ENCODE data around the gene ABCC3.
"Not testable (repeated sequence)": the region's sequence is repeated elsewhere in the genome, so short reads cannot be mapped to it uniquely, and the experiment has no call there.

Gene ABCC3

DNA sequence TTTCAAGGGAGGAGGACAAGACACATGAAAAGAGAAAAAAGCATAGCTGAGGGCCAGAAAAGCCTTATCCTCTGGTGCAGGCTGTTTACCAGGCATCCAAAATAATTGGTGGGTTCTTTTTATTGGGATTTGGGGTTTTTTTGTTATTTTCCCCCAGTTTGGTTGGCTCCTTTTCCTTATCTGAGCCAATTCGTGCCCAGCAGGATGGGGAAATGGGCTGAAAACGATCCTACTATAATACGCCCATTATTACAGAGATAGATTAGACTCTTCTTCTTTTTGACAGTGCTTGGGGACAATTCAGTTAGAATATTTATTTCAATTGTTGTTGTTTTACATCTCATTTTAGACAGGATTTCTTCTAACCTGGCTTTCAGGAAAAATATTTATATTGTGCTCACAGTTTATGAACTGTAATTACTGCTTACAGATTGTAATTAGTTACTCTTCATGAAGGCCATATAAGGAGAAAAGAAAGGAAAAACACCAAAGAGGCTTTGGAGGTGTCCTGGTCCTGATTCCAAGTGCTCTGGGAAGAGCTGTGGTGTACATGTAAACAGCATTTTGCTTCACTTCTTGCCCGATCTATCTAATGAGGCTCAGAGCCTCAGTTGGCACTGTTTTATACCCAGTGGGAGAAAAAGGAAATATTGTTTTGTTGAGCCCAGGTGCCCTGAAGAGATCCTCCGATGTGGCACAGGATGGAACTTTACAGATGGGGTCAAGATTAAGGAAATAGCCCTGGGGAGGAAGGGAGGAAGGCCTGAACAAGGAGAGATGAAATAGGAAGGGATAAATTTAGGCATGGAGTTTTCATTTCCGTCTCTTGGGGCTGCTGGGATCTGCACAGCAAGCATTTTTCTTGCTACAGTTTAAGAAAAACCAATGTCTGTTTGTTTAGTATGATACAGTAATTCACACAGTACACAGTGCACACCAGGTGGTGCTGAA is 73.6 kb downstream of the ABCC3 start:
- peak; percentile 36 for DNase-seq (ENCODE audit: low spot score)

DNA sequence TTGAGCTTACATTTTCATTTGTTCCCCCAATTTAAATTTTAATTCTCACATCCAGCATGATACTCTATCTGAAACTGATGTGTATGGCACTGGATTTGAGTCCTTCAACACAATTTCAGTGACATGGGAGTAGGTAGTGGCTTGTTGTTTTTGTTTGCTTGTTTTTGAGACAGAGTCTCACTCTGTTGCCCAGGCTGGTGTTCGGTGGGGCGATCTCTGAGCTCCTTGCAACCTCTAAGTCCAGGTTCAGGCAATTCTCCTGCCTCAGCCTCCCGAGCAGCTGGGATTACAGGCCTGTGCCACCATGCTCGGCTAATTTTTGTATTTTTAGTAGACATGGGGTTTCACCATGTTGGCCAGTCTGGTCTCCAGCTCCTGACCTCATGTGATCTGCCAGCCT is 74.4 kb downstream of the ABCC3 start:
- DNase-seq (ENCODE audit: low spot score) = not testable (repeated sequence)

DNA sequence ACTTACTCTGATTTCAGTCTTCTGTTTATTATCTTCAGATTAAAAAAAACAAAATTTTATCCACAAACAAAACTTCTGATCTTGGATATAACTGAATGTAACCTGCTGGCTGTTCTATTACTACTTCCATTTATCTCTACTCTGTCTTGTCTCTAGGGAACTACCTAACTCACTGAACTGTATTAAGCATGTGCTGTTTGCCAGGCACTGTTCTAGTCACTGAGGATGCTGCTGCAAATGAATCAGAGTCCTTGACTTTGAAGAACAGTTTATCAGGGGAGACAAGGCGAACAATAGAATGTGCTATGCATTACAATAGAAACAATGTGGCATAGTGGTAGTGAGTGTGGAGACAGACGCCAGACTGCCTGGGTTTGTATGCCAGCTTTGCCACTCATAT is 75.3 kb downstream of the ABCC3 start:
- DNase-seq (ENCODE audit: low spot score) = no peak

DNA sequence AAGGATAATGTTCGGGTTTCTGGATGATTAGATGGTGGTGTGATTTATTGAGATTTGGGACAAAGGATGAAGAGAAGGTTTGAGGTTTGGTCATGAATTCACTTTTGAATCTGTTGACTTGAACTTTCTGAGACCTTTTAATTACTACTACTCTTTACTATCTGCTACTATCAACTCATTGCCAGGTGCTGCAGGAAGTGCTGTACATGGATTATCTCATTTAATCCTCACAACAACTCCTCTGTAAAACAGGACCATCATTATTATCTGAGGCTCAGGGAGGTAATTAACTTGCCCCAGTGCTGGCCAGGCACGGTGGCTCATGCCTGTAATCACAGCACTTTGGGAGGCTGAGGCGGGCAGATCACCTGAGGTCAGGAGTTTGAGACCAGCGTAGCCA is 76.0 kb downstream of the ABCC3 start:
- DNase-seq (ENCODE audit: low spot score) = no peak

GRCh38 chr17:50712641-50713040 is 78.0 kb downstream of the ABCC3 start:
- DNase-seq (ENCODE audit: low spot score) = no peak

- no peak for DNase-seq (ENCODE audit: low spot score)
Measured at GRCh38 chr17:50715471-50715870, 80.8 kb downstream of the ABCC3 start.

GRCh38 chr17:50719144-50719923 is 84.7 kb downstream of the ABCC3 start, which contains the start of gene LUC7L3:
Gene LUC7L3, plus strand, starts transcription at chr17:50719603. Its CDS starts 130 bp downstream, at chr17:50719733.
- DNase-seq (ENCODE audit: low spot score) = peak; percentile 99

DNA sequence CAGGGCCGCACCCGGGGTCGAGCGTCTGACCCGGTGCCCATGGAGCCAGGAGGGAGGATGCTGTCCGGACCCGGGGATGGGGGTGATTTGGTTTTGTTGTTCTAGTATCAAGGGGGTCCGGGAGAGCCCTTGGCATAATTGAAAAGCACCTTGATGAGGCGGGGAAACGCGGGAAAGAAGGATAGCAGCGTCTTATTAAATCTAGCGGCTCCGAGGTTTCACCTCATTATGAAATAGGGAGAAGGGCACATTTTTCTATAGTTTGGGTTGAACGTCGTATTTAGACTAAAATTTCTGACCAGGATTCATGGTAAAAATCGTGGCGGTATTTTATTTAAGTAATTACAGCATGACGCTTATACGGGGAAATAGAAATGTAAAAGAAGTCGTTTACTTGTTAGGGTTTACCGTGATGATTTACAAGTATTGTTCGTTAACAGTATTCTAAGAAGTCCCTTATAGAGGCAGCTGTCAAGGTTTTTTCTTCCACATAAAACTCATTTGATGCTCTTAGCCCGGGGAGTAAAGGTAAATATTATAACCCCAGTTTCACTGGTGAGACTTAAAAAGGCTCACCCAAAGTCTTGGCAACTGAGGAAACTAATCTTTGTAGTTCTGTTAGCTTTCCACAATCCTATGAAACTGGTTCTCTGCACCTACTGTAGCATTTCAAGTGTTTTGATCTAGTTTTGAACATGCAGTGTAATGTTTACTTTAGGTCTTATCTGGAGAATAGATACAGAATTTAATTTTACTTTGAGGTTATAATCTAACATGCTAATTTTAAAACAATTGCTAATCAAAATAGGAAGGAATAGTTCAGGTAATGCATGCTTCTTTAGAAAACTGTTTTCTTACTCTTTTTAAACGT is 85.5 kb downstream of the ABCC3 start:
- DNase-seq (ENCODE audit: low spot score) = no peak

GRCh38 chr17:50721194-50722010 is 86.7 kb downstream of the ABCC3 start:
- DNase-seq (ENCODE audit: low spot score) = peak; percentile 21

DNA sequence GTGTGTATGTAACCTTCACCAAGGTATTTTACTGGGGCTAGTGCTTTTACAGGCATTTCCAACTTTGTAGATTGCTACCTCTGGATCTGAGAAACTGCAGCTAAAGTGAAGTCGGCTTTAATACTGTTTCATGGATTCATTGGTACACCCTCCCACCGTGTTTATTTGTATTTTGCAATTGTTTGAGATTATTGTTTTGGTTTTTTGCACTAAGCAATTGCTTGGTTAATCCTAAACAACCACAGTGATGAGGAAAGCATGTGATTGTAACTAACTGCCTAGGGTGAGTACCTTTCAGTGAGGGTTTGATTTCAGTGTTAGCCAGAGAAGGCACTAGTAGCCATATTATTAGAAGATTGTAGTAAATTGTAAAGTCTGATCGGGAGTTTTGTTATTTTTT is 88.1 kb downstream of the ABCC3 start:
- no peak for DNase-seq (ENCODE audit: low spot score)

DNA sequence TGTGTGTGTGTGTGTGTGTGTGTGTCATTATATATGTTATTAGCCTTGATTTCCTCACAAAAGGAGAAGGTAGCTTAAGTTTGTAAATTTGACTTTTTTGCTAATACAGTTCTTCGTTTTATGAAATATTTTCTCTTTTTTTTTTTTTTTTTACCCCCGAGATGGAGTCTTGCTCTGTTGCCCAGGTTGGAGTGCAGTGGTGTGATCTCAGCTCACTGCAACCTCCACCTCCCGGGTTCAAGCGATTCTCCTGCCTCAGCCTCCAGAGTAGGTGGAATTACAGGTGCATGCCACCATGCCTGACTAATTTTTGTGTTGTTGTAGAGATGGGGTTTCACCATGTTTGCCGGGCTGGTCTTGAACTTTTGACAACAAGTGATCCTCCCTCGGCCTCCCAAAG is 89.9 kb downstream of the ABCC3 start:
- DNase-seq (ENCODE audit: low spot score) = not testable (repeated sequence)

DNA sequence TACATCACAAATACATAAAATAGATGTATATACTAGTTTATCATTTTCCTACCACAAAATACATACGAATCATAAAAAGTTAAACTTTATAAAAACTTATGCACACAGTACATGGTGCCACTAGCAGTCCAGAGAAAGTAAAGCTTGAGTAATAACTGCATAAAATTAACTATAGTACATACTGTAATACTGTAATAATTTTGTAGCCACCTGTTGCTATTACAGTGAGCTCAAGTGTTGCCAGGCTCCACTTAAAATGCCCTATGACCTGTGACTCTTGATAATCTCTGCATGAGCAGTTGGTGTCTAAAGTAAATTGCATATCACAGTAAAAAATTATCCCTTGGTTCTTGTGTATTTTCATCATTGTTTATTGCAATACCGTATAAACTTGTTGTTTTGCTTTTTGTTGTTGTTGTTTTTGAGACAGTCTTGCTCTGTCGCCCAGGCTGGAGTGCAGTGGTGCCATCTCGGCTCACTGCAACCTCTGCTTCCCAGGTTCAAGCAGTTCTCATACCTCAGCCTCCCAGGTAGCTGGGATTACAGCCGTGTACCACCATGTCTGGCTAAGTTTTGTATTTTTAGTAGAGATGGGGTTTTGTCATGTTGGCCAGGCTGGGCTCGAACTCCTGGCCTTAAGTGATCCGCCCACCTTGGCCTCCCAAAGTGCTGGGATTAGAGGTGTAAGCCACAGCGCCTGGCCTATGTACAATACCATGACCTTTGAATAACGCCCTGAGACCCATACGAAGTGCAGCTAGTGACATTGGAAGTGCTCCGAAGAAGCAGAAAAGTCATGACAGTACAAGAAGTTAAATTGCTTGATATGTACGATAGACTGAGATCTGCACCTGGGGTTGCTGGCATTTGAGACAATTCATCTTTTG is 91.3 kb downstream of the ABCC3 start:
- DNase-seq (ENCODE audit: low spot score) = no peak

DNA sequence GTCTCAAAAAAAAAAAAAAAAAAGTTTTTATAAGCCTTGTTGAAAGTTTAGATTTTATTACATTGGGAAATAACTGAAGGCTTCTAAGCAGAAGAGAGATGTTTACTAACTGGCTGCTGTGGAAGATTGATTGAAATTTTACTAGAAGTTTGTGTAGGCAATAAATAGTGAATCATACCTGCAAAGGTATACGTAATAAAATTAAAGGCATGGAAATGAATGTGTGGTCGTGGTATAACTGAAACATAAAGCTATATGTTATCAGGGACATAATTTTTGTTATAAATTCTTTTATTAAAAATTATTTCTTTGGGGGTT is 93.4 kb downstream of the ABCC3 start:
- no peak for DNase-seq (ENCODE audit: low spot score)

DNA sequence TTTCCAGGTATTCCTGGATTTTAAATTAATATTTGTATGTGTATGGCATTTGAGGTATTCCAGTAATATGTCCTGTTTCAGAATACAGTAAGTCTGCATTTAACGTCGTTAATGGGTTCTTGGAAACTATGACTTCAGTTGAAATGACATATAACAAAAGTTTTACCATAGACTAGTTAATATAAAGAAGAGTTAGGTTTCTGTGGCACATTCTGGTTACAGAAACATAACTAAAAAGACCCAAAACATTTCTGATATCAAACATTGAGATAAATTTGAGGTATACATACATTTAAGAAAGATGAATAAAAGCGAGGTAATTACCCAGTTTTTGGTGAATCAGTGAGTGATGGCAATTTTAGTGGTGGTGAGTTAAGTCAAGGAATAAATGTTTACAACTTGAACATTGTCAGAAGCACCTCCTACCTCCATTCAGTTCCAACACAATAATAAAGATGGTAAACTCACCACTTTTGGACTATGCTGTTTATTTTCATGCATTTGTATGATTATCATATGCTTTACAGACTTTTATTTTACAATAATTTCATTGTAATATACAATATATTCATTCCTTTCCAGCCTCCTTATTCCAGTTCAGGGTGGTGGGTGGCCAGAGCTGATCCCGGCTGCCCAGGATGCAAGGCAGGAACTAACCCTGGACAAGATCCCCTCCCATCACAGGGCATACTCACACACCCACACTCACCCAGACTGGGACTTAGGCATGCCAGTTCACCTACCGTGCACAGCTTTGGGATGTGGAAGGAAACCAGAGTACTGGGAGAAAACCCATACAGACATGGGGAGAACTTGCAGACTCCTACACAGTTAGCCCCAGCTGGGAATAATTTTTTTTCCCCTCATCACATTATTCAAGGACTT is 94.4 kb downstream of the ABCC3 start:
- DNase-seq (ENCODE audit: low spot score) = no peak

DNA sequence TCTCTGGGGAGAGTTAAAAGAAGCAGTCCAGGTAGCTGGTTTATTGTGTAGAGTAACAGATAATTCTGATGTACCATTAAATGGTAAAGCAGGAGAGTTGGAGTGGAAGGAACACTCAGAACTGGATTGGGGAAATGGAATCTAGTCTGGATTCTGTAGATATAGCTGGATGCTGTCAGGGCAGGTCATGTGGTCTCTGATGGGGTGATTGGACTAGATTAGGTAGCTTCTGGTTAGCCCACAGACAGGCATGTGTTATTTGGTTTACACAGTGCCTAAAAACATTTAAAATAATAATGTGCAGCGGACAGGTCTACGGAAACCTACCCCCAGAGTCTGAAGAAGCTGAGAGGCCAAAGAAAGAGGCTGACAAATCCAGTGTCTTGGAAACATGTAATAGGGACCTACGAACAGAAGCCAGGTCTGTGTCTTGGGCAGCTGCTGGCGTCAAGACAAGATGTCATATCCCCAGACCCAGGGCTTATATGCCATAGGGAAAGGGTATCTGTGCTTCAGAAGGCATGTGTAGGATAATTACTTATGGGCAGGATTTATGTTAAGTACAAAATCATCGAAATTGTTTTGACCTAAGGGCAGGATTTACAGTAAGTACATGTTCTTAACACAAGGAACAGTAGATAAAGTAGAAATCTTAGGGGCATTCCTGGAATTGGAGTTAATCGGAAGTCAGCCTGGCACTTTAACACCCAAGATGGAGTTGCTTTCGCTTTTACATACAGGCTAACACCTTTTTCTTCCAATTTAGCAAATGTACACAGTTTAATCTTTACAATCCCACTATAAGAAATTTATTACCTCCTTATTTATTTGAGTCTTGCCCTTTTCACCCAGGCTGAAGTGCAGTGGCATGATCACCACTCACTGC is 97.1 kb downstream of the ABCC3 start:
- no peak for DNase-seq (ENCODE audit: low spot score)

- no peak for DNase-seq (ENCODE audit: low spot score)
Measured at GRCh38 chr17:50735287-50735686, 100.6 kb downstream of the ABCC3 start.

- DNase-seq (ENCODE audit: low spot score) = no peak
Measured at GRCh38 chr17:50737118-50737698, 102.5 kb downstream of the ABCC3 start.

GRCh38 chr17:50739098-50739497 is 104.4 kb downstream of the ABCC3 start:
- DNase-seq (ENCODE audit: low spot score) = no peak

Measured in GM03348 (cell line).